K562 (cell line): ENCODE results near the gene AQP9. TPM values are rescaled to one million over a fixed set of nuclear protein-coding genes. Genes with fewer than 3 reads are reported as not detected.
A peak's percentile ranks its signal among the peaks of the same experiment; 100 is the strongest.

Experiments
- BDP1 ChIP-seq: IDR thresholded peaks from 3 replicates; pipeline ENCODE4 v1.6.1; 2011; ENCODE audit not compliant: insufficient read length, insufficient read depth
- BRF1 ChIP-seq: IDR thresholded peaks from 3 replicates; pipeline ENCODE4 v1.6.1; 2011; ENCODE audit warnings: borderline replicate concordance, mild to moderate bottlenecking; ENCODE audit not compliant: insufficient read length; ENCODE audit errors: extremely low read depth
- CHD2 ChIP-seq: IDR thresholded peaks from 2 replicates; pipeline ENCODE4 v1.6.1; 2011; ENCODE audit warnings: low read depth, low read length
- ETS1 ChIP-seq: conservative IDR thresholded peaks from 2 replicates; pipeline ENCODE4 v1.6.1; 2011; ENCODE audit warnings: low read depth, mild to moderate bottlenecking, low read length; ENCODE audit not compliant: control insufficient read depth
- FOXK1 ChIP-seq: sonication (generic); formaldehyde crosslinking; IDR thresholded peaks from 2 replicates; pipeline ENCODE4 v1.8.0; 2022; ENCODE audit warnings: missing genetic modification reagents, mild to moderate bottlenecking, borderline replicate concordance
- FOXO4 ChIP-seq: fragments of 450-650 bp; formaldehyde crosslinking; IDR thresholded peaks from 2 replicates; pipeline ENCODE4 v1.4.0; 2020; ENCODE audit warnings: mild to moderate bottlenecking, moderate library complexity
- HDAC3 ChIP-seq: fragments of 450-650 bp; IDR thresholded peaks from 2 replicates; pipeline ENCODE4 v1.6.1; 2018; ENCODE audit warnings: borderline replicate concordance, mild to moderate bottlenecking, moderate library complexity; ENCODE audit not compliant: partially characterized antibody
- LEF1 ChIP-seq: fragments of 450-650 bp; IDR thresholded peaks from 2 replicates; pipeline ENCODE4 v1.6.1; 2016; ENCODE audit warnings: mild to moderate bottlenecking
- MBD1 ChIP-seq: fragments of 250-450 bp; sonication (Bioruptor Pico); IDR thresholded peaks from 2 replicates; pipeline ENCODE4 v1.8.0; 2022; ENCODE audit warnings: inconsistent platforms
- MITF ChIP-seq: IDR thresholded peaks from 2 replicates; pipeline ENCODE4 v1.6.1; 2014; ENCODE audit warnings: antibody characterized with exemption
- PRPF4 ChIP-seq: fragments of 200-400 bp; formaldehyde crosslinking; IDR thresholded peaks from one replicate; pipeline ENCODE4 v1.6.1; 2017; ENCODE audit warnings: low read length, low read depth, mild to moderate bottlenecking; ENCODE audit not compliant: insufficient read depth, poor library complexity, severe bottlenecking
- PTTG1 ChIP-seq: fragments of 450-650 bp; IDR thresholded peaks from 2 replicates; pipeline ENCODE4 v1.6.1; 2016; ENCODE audit warnings: low read depth, mild to moderate bottlenecking, missing genetic modification characterization, missing compliant biosample characterization
- SREBF1 ChIP-seq: fragments of 150-350 bp; IDR thresholded peaks from 2 replicates; pipeline ENCODE4 v1.6.1; 2014; ENCODE audit warnings: antibody characterized with exemption, low read depth, low read length, borderline replicate concordance
- UBTF ChIP-seq, 2 experiments: IDR thresholded peaks; 2 replicates each; pipeline ENCODE4 v1.6.1; 2012; ENCODE audit warnings: improper control_type of control experiment in 2 of 2, low read depth in 2 of 2, low read length in 2 of 2, borderline replicate concordance in 1 of 2
- USF1 ChIP-seq: sonication (generic); formaldehyde crosslinking; IDR thresholded peaks from 2 replicates; pipeline ENCODE4 v1.9.0; 2022; ENCODE audit warnings: mild to moderate bottlenecking, missing genetic modification reagents
- XRCC4 ChIP-seq: IDR thresholded peaks from one replicate; pipeline ENCODE4 v1.6.1; 2011; ENCODE audit not compliant: insufficient read depth, insufficient read length; ENCODE audit errors: extremely low read depth
- ZNF217 ChIP-seq: sonication (generic); formaldehyde crosslinking; IDR thresholded peaks from 2 replicates; pipeline ENCODE4 v1.8.0; 2022; ENCODE audit warnings: mild to moderate bottlenecking, missing genetic modification reagents
- ZNF445 ChIP-seq: fragments of 250-450 bp; sonication (Bioruptor Pico); IDR thresholded peaks from 2 replicates; pipeline ENCODE4 v1.4.0; 2020; ENCODE audit warnings: low read depth, mild to moderate bottlenecking, moderate library complexity
- polyA plus RNA-seq, 8 experiments: library from polyadenylated mRNA; depleted of rRNA in 4 of 8; stranded (reverse) in 5 of 8; unstranded in 3 of 8; fragments of >200 nt; fragmentation: Nextera tagmentation in 2 of 8; fragmentation: Illumina TruSeq in 1 of 8; extraction: Ambion mirVana in 2 of 8; extraction: Trizol in 1 of 8; gene quantifications; 2 replicates each; pipeline versions ENCODE4 v1.2.1 to v1.2.3, GENCODE V29; 2011 to 2014; ENCODE audit warnings: inconsistent platforms in 1 of 8, missing spikeins in 1 of 8
- total RNA-seq, 7 experiments: library from RNA; depleted of rRNA in 6 of 7; stranded (reverse); fragments of >200 nt in 6 of 7; fragmentation: Illumina TruSeq in 2 of 7; extraction: Trizol in 2 of 7; gene quantifications; 2 replicates each; pipeline versions ENCODE4 v1.2.1 to v1.2.3, GENCODE V29; 2011 to 2021; ENCODE audit warnings: low replicate concordance in 1 of 7

Gene AQP9
- total and polyA plus RNA-seq, 9 of the 15 experiments (the other 6 are each of a cell fraction or from before 2014, with no cell fraction given), result 0.04 to 0.33 (median 0.07) TPM; not detected in 4

GRCh38 chr15:58179741-58180381 lies 41.7 kb downstream of the AQP9 start (continued):
- TF ChIP-seq FOXO4 (CRISPR knock-in tag) (no peak), FOXK1 (CRISPR knock-in tag) (no peak), UBTF (IDR thresholded peaks at IDR 0.05; ENCODE audit: borderline replicate concordance in 1 of 2, low read depth in 2 of 2, low read length in 2 of 2) (0 out of 4 replicates have a peak, but pooled peaks of 1 of the 2 experiments have one; percentile 25), PRPF4 (no peak), MBD1 (no peak), BDP1 (no peak), CHD2 (no peak), ETS1 (peak; percentile 53; the same call in 1 of the 2 replicates), ZNF445 (no peak), SREBF1 (no peak), PTTG1 (tag) (no peak), HDAC3 (peak; percentile 76), LEF1 (peak; percentile 89), XRCC4 (no peak), BRF1 (no peak), MITF (no peak; the same call in 1 of the 2 replicates), ZNF217 (CRISPR knock-in tag) (no peak), USF1 (CRISPR knock-in tag) (no peak)
